Neural cell (in vitro differentiated cells): Measurements from ENCODE around the gene MAIP1.

Experiments used
- CTCF ChIP-seq: fragments of 450-650 bp; IDR thresholded peaks from 2 replicates; pipeline ENCODE4 v1.5.1; 2014; ENCODE audit warnings: antibody characterized with exemption, mild to moderate bottlenecking, moderate library complexity; ENCODE audit not compliant: poor library complexity, severe bottlenecking
- EZH2 ChIP-seq: fragments of 200-600, 300-800 bp; shearing (Covaris generic), sonication (generic); IDR thresholded peaks from 2 replicates; pipeline ENCODE4 v1.6.1; 2014; ENCODE audit warnings: antibody characterized with exemption, low read length, borderline replicate concordance, mild to moderate bottlenecking; ENCODE audit not compliant: insufficient read depth, poor library complexity, severe bottlenecking
- MXI1 ChIP-seq: fragments of 450-650 bp; conservative IDR thresholded peaks from 2 replicates; pipeline ENCODE4 v1.6.1; 2014; ENCODE audit warnings: antibody characterized with exemption, mild to moderate bottlenecking; ENCODE audit not compliant: poor library complexity, severe bottlenecking

DNA sequence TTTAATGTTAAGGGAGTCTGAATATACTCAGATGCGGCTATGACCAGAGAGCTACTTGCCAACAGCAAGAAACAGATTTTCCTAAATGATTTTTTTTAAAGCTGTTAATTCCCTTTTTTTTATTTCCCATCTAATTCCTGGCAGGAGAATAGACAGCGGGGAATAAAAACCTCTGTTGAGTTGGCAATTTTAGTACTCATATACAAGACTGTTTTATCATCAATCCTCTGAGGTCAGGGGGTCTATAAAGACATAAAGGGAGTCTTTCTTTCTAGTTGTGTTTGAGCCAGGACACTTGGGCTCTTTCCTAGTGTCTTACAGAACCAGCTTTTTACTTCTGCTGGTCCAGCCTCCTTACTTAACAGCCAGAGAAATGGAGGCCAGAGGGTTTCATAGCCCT, 29.4 kb downstream of the MAIP1 start:
- no peak for TF ChIP-seq CTCF
- no peak for TF ChIP-seq MXI1
- no peak for TF ChIP-seq EZH2
